GM23248 (cell line): ENCODE results near the gene TSPYL2. TPM values are rescaled to one million over a fixed set of nuclear protein-coding genes. Genes with fewer than 3 reads are reported as not detected.

Source experiments
- DNase-seq: peaks from one replicate; pipeline ENCODE4 v3.0.0-alpha.2; 2015
- H2AFZ ChIP-seq: fragments of 200-600 bp; sonication (generic); 2 replicates; pipeline ENCODE4 v1.6.1; 2016; ENCODE audit warnings: antibody characterized with exemption
- H3F3A ChIP-seq: fragments of 200-600 bp; sonication (generic); 2 replicates; pipeline ENCODE4 v1.6.1; 2016; ENCODE audit warnings: mild to moderate bottlenecking, antibody characterized with exemption, mixed run types; ENCODE audit not compliant: insufficient read depth
- H3K27ac ChIP-seq: fragments of 200-600 bp; sonication (generic); 2 replicates; pipeline ENCODE4 v1.5.1; 2016; ENCODE audit warnings: mild to moderate bottlenecking
- H3K27me3 ChIP-seq: fragments of 200-600 bp; sonication (generic); replicated peaks from 2 replicates; pipeline ENCODE4 v1.6.1; 2016; ENCODE audit warnings: mild to moderate bottlenecking; ENCODE audit not compliant: insufficient read depth
- H3K36me3 ChIP-seq: fragments of 200-600 bp; sonication (generic); 2 replicates; pipeline ENCODE4 v1.6.1; 2016; ENCODE audit warnings: low read depth, mild to moderate bottlenecking
- H3K4me1 ChIP-seq: fragments of 200-600 bp; sonication (generic); 2 replicates; pipeline ENCODE4 v1.6.1; 2016; ENCODE audit warnings: mild to moderate bottlenecking; ENCODE audit not compliant: insufficient read depth
- H3K4me2 ChIP-seq: fragments of 200-600 bp; sonication (generic); one replicate; pipeline ENCODE4 v1.6.1; 2016; ENCODE audit warnings: mild to moderate bottlenecking; ENCODE audit not compliant: unreplicated experiment
- H3K4me3 ChIP-seq: fragments of 200-600 bp; sonication (generic); 2 replicates; pipeline ENCODE4 v1.5.1; 2016; ENCODE audit warnings: mild to moderate bottlenecking
- H3K79me2 ChIP-seq: fragments of 200-600 bp; sonication (generic); 2 replicates; pipeline ENCODE4 v1.6.1; 2016; ENCODE audit warnings: mild to moderate bottlenecking; ENCODE audit not compliant: insufficient read depth
- H3K9ac ChIP-seq: fragments of 200-600 bp; sonication (generic); 2 replicates; pipeline ENCODE4 v1.6.1; 2016; ENCODE audit warnings: mild to moderate bottlenecking
- H3K9me2 ChIP-seq: fragments of 200-600 bp; sonication (generic); 2 replicates; pipeline ENCODE4 v1.6.1; 2016; ENCODE audit warnings: mixed run types, mild to moderate bottlenecking, moderate library complexity; ENCODE audit not compliant: insufficient read depth
- H3K9me3 ChIP-seq: fragments of 200-600 bp; sonication (generic); one replicate; pipeline ENCODE4 v1.6.1; 2017; ENCODE audit warnings: low read depth
- H4K20me1 ChIP-seq: fragments of 200-600 bp; sonication (generic); 2 replicates; pipeline ENCODE4 v1.6.0; 2016; ENCODE audit not compliant: insufficient read depth
- EZH2 ChIP-seq: fragments of 200-600 bp; sonication (generic); IDR thresholded peaks from 2 replicates; pipeline ENCODE4 v1.6.1; 2018; ENCODE audit warnings: antibody characterized with exemption, mild to moderate bottlenecking; ENCODE audit not compliant: insufficient read depth, poor library complexity, severe bottlenecking
- EZH2phosphoT487 ChIP-seq: fragments of 200-600 bp; sonication (generic); IDR thresholded peaks from 2 replicates; pipeline ENCODE4 v1.6.1; 2018; ENCODE audit warnings: antibody characterized with exemption, moderate library complexity, mild to moderate bottlenecking, low read depth; ENCODE audit not compliant: insufficient read depth
- WGBS, 2 experiments: methylation state at CpG; one replicate each; pipeline ENCODE4 v1.1.6; 2015 to 2017; ENCODE audit warnings: low lambda C conversion rate in 2 of 2, low coverage in 1 of 2; ENCODE audit errors: missing lambda C conversion rate in 2 of 2; 5-methylcytosine and 5-hydroxymethylcytosine counted together
- in situ Hi-C: fragments of 300-500 bp; cut with MboI; formaldehyde crosslinking; loops from 2 replicates; pipeline ENCODE4 v1.15.0; 2020
- polyA plus RNA-seq: library from polyadenylated mRNA; unstranded; fragments of >200 nt; fragmentation: Nextera tagmentation; extraction: Ambion mirVana; gene quantifications from 2 replicates; pipeline ENCODE4 v1.2.1, GENCODE V29; 2016
- total RNA-seq: library from RNA; depleted of rRNA; stranded (reverse); fragments of >200 nt; shearing (Covaris generic); gene quantifications from 2 replicates; pipeline ENCODE4 v1.2.3, GENCODE V29; 2014

The TSPYL2 gene
- total and polyA plus RNA-seq, 2 experiments from 2014 or later: 14.3 to 16.2 TPM

DNA sequence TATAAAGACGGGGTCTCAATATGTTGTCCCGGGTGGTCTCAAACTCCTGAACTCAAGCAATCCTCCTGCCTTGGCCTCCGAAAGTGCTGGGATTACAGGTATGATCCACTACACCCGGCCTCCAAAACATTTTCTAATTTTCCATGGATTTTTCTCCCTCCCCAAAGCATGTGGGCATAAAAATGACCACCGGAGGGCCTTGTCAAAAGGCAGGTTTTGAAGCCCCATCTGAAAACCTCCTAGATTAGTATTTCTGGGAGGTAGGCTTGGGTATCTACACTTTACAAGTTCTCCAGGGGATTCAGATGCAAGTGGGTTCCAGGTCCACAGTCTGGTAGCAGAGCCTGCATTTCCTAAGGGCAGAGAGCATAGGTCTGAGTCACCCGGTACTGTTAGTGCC lies 34.9 kb upstream of the TSPYL2 start:
- peaks cover 5% of the 10 kb centered on the region for H3K4me1 ChIP-seq
- in situ Hi-C loops: no loop called here
- H3K79me2 ChIP-seq: peaks cover 36% of the 10 kb centered on the region
- no peak overlapping the region for H3K9ac ChIP-seq
- H3K9me2 ChIP-seq: no peaks in the 10 kb centered on the region
- no peaks in the 10 kb centered on the region for H3K9me3 ChIP-seq
- H3K27ac ChIP-seq: peak overlapping the region; percentile 51; the same call in 1 of the 2 replicates
- no peaks in the 10 kb centered on the region for H4K20me1 ChIP-seq
- H3K4me3 ChIP-seq: no peak overlapping the region
- H2AFZ ChIP-seq: peak overlapping the region; percentile 63
- TF ChIP-seq EZH2phosphoT487 (no peak), EZH2 (no peak)
- H3K27me3 ChIP-seq: no peaks in the 10 kb centered on the region
- 0 out of 2 replicates have a peak, but pooled peaks cover 5% of the 10 kb centered on the region for H3F3A ChIP-seq
- peak; percentile 51 for DNase-seq
- no peak overlapping the region for H3K4me2 ChIP-seq
- 82% methylated on average over 6 of the region's 6 CpGs for WGBS, 2 experiments
- no peaks in the 10 kb centered on the region for H3K36me3 ChIP-seq

- 0 to 2% methylated on average over 4 to 18 of the region's 38 CpGs for WGBS, 2 experiments
- peak within 1 kb of the TSS; percentile 83 for H3K9ac ChIP-seq
Measured at GRCh38 chrX:53048169-53049126, 33.7 kb upstream of the TSPYL2 start, which contains the start of gene GPR173. Gene GPR173, plus strand, starts transcription at chrX:53048789. Its CDS starts 27,833 bp downstream, at chrX:53076622.

DNA sequence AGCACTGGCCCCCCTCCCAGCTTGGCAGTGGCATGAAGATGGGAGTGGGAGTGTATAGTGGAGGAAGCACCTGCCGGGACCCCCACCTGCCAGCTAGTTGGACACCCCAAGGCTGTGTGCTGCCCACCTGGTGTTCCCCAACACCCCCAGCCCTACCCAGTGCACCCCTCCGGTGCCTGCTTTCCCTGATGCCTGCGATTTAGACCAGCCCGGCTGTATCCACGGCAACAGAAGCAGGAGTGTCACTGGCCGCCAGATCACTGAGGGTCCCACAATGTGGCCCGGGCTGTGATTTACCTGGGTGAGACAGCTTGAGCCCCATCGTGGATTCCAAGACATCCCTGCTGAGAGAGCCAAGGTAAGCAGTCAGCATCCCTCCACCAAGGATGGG lies 33.0 kb upstream of the TSPYL2 start:
- no peaks in the 10 kb centered on the region for H4K20me1 ChIP-seq
- H3K9ac ChIP-seq: peak overlapping the region; percentile 83
- H3K4me3 ChIP-seq: peak overlapping the region; percentile 77
- TF ChIP-seq EZH2 (no peak), EZH2phosphoT487 (no peak)
- 0 out of 2 replicates have a peak, but pooled peaks cover 5% of the 10 kb centered on the region for H3F3A ChIP-seq
- H3K27me3 ChIP-seq: no peaks in the 10 kb centered on the region
- no peaks in the 10 kb centered on the region for H3K36me3 ChIP-seq
- 0% methylated on average over 4 to 7 of the region's 8 CpGs for WGBS, 2 experiments
- no peaks in the 10 kb centered on the region for H3K9me3 ChIP-seq
- H3K4me2 ChIP-seq: peak overlapping the region; percentile 61
- H3K27ac ChIP-seq: no peak overlapping the region
- H2AFZ ChIP-seq: no peak overlapping the region
- peak; percentile 16 for DNase-seq
- in situ Hi-C loops: no loop called here
- peaks cover 5% of the 10 kb centered on the region for H3K4me1 ChIP-seq
- H3K9me2 ChIP-seq: no peaks in the 10 kb centered on the region
- peaks cover 55% of the 10 kb centered on the region for H3K79me2 ChIP-seq

More at GRCh38 chrX:53048169-53049126, 33.7 kb upstream of the TSPYL2 start, which contains the start of gene GPR173:
- H2AFZ ChIP-seq: peak within 1 kb of the TSS; percentile 88
- no peaks in the 10 kb centered on the region for H3K36me3 ChIP-seq
- TF ChIP-seq EZH2: no peak
- no peak for TF ChIP-seq EZH2phosphoT487
- H3K27ac ChIP-seq: peak within 1 kb of the TSS; percentile 51
- H3K9me2 ChIP-seq: no peaks in the 10 kb centered on the region
- H3K79me2 ChIP-seq: peaks cover 49% of the 10 kb centered on the region
- H3K9me3 ChIP-seq: no peaks in the 10 kb centered on the region
- peaks cover 5% of the 10 kb centered on the region for H3K4me1 ChIP-seq
- H3K4me3 ChIP-seq: peak within 1 kb of the TSS; percentile 77
- H3K27me3 ChIP-seq: no peaks in the 10 kb centered on the region
- H4K20me1 ChIP-seq: no peaks in the 10 kb centered on the region
- peak; percentile 64 for DNase-seq
- in situ Hi-C loops: no loop called here
- peak within 1 kb of the TSS; percentile 78 for H3K4me2 ChIP-seq
- H3F3A ChIP-seq: 0 out of 2 replicates have a peak, but pooled peaks cover 5% of the 10 kb centered on the region

GRCh38 chrX:53050841-53051240 lies 31.3 kb upstream of the TSPYL2 start:
- TF ChIP-seq EZH2phosphoT487 (no peak), EZH2 (no peak)
- Histone ChIP-seq H3K27me3 (no peaks in the 10 kb centered on the region), H3K9me2 (no peaks in the 10 kb centered on the region), H3K4me1 (peaks cover 5% of the 10 kb centered on the region), H3K4me2 (no peak overlapping the region), H3K79me2 (peaks cover 66% of the 10 kb centered on the region), H2AFZ (no peak overlapping the region), H4K20me1 (no peaks in the 10 kb centered on the region), H3F3A (0 out of 2 replicates have a peak, but pooled peaks cover 5% of the 10 kb centered on the region), H3K27ac (no peak overlapping the region), H3K36me3 (no peaks in the 10 kb centered on the region), H3K9ac (0 out of 2 replicates have a peak overlapping the region, but pooled peaks have one; percentile 14), H3K4me3 (peak overlapping the region; percentile 32), H3K9me3 (no peaks in the 10 kb centered on the region)
- in situ Hi-C loops: no loop called here
- WGBS, 2 experiments: 21 to 49% methylated on average over 5 to 6 of the region's 6 CpGs
- DNase-seq: peak; percentile 45
